ENCODE measurements around the gene PROX1.

DNA sequence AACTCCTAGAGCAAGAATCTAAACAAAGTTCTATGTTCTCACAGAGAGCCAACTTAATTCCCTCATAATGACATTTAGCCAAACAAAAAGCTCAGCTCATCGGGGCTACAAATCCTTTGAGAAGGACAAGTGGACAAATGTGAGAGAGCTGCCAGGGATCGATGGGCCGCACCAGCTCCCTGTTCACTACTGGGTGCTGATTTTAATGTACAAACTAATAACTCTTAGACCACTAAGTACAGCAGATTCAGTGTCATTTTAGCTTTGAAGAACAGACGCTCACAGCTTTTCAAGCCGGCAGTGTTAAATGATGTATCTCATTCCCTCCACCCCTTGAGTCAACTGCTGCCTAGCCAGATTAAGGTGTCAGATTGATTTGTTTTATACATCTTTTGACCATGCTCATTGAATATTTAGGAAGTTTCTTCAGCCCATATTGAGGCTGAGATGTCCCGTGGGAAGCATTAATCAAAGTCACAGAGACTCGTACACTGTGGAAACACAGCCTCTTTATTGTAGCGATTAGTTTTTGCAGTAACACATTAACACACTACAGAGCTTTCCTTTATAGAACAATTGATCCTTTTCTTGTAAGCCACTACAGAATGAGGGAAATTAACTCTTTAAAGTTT lies 21.1 kb downstream of the PROX1 start:
- TF ChIP-seq, protein P1, sequence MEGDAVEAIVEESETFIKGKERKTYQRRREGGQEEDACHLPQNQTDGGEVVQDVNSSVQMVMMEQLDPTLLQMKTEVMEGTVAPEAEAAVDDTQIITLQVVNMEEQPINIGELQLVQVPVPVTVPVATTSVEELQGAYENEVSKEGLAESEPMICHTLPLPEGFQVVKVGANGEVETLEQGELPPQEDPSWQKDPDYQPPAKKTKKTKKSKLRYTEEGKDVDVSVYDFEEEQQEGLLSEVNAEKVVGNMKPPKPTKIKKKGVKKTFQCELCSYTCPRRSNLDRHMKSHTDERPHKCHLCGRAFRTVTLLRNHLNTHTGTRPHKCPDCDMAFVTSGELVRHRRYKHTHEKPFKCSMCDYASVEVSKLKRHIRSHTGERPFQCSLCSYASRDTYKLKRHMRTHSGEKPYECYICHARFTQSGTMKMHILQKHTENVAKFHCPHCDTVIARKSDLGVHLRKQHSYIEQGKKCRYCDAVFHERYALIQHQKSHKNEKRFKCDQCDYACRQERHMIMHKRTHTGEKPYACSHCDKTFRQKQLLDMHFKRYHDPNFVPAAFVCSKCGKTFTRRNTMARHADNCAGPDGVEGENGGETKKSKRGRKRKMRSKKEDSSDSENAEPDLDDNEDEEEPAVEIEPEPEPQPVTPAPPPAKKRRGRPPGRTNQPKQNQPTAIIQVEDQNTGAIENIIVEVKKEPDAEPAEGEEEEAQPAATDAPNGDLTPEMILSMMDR (IDR thresholded peaks at IDR 0.05): no peak
- TF ChIP-seq EZH2 (IDR thresholded peaks at IDR 0.05): no peak
- no peak for TF ChIP-seq EZH2phosphoT487 (IDR thresholded peaks at IDR 0.05)

All from neural progenitor cell (in vitro differentiated cells).